Uterus (tissue), 2 donors: ENCODE data around the gene XXYLT1.

Source experiments
- POLR2A ChIP-seq, 2 donors: fragments of 450-650 bp; IDR thresholded peaks; one replicate each; pipeline ENCODE4 v1.6.1; 2016; ENCODE audit warnings: antibody characterized with exemption in 2 of 2, mild to moderate bottlenecking in 1 of 2, moderate library complexity in 1 of 2
- TF ChIP-seq, protein P1 (sequence below), 4 experiments: fragments of 200-600 bp in 2 of 4; fragments of 450-650 bp in 2 of 4; sonication (generic) in 2 of 4; IDR thresholded peaks; one replicate each; pipeline ENCODE4 v1.5.1; 2016 to 2019; ENCODE audit warnings: antibody characterized with exemption in 4 of 4, mild to moderate bottlenecking in 2 of 4, moderate library complexity in 1 of 4

GRCh38 chr3:195122261-195122660 is 148.7 kb downstream of the XXYLT1 start:
- TF ChIP-seq, protein P1, sequence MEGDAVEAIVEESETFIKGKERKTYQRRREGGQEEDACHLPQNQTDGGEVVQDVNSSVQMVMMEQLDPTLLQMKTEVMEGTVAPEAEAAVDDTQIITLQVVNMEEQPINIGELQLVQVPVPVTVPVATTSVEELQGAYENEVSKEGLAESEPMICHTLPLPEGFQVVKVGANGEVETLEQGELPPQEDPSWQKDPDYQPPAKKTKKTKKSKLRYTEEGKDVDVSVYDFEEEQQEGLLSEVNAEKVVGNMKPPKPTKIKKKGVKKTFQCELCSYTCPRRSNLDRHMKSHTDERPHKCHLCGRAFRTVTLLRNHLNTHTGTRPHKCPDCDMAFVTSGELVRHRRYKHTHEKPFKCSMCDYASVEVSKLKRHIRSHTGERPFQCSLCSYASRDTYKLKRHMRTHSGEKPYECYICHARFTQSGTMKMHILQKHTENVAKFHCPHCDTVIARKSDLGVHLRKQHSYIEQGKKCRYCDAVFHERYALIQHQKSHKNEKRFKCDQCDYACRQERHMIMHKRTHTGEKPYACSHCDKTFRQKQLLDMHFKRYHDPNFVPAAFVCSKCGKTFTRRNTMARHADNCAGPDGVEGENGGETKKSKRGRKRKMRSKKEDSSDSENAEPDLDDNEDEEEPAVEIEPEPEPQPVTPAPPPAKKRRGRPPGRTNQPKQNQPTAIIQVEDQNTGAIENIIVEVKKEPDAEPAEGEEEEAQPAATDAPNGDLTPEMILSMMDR (IDR thresholded peaks at IDR 0.05) = no peak
- no peak for TF ChIP-seq POLR2A (IDR thresholded peaks at IDR 0.05)
